Keratinocyte (primary cell): ENCODE measurements around the gene TCP10L. TPM values are rescaled to one million over a fixed set of nuclear protein-coding genes. Genes with fewer than 3 reads are reported as not detected.

ENCODE experiments used
- DNase-seq: peaks from one replicate; pipeline ENCODE4 v3.0.0-alpha.2; 2011; ENCODE audit warnings: low read depth, missing footprints, low spot score
- FAIRE-seq: peaks from 2 replicates; lab custom pipeline; 2011; peaks lifted over from hg19 to GRCh38; lab: Jason Lieb, UNC
- H2AFZ ChIP-seq: 2 replicates; pipeline ENCODE4 v1.6.0; 2012; ENCODE audit warnings: low read length, control low read depth, inconsistent platforms; ENCODE audit not compliant: control insufficient read depth
- H3K27ac ChIP-seq: 2 replicates; pipeline ENCODE4 v1.5.1; 2011; ENCODE audit warnings: low read length; ENCODE audit not compliant: control insufficient read depth, insufficient read depth
- H3K27me3 ChIP-seq: 3 replicates; pipeline ENCODE4 v1.6.0; 2011; ENCODE audit warnings: low read length; ENCODE audit not compliant: control insufficient read depth, insufficient read depth; ENCODE audit errors: extremely low read depth
- H3K36me3 ChIP-seq, 2 experiments: 2 replicates in 1 of 2; 3 replicates in 1 of 2; pipeline ENCODE4 v1.5.1; 2011; ENCODE audit warnings: low read length in 2 of 2, mild to moderate bottlenecking in 1 of 2; ENCODE audit not compliant: control insufficient read depth in 2 of 2, insufficient read depth in 2 of 2; ENCODE audit errors: extremely low read depth in 1 of 2
- H3K4me1 ChIP-seq: 3 replicates; pipeline ENCODE4 v1.5.1; 2011; ENCODE audit warnings: low read length; ENCODE audit not compliant: control insufficient read depth, insufficient read depth; ENCODE audit errors: extremely low read depth
- H3K4me2 ChIP-seq: 3 replicates; pipeline ENCODE4 v1.6.0; 2011; ENCODE audit warnings: low read depth, low read length; ENCODE audit not compliant: control insufficient read depth, insufficient read depth; ENCODE audit errors: extremely low read depth
- H3K4me3 ChIP-seq, 3 experiments: fragments of 200-600 bp in 1 of 3; sonication (generic) in 1 of 3; 2 replicates in 2 of 3; 3 replicates in 1 of 3; pipeline ENCODE4 v1.5.1; 2011 to 2016; ENCODE audit warnings: low read length in 3 of 3, mild to moderate bottlenecking in 3 of 3, control low read depth in 2 of 3, inconsistent platforms in 1 of 3, low read depth in 1 of 3, mixed read lengths in 1 of 3, mixed run types in 1 of 3, moderate library complexity in 1 of 3; ENCODE audit not compliant: control insufficient read depth in 2 of 3, insufficient read depth in 2 of 3; ENCODE audit errors: extremely low read depth in 1 of 3
- H3K79me2 ChIP-seq: 2 replicates; pipeline ENCODE4 v1.6.0; 2012; ENCODE audit warnings: low read length; ENCODE audit not compliant: control insufficient read depth, insufficient read depth
- H3K9ac ChIP-seq: 3 replicates; pipeline ENCODE4 v1.6.0; 2011; ENCODE audit warnings: low read length; ENCODE audit not compliant: control insufficient read depth, insufficient read depth; ENCODE audit errors: extremely low read depth
- H3K9me1 ChIP-seq: 3 replicates; pipeline ENCODE4 v1.6.0; 2011; ENCODE audit warnings: low read length; ENCODE audit not compliant: control insufficient read depth, insufficient read depth; ENCODE audit errors: extremely low read depth
- H3K9me3 ChIP-seq: 2 replicates; pipeline ENCODE4 v1.5.1; 2012; ENCODE audit warnings: low read depth, low read length; ENCODE audit not compliant: control insufficient read depth
- H4K20me1 ChIP-seq: 3 replicates; pipeline ENCODE4 v1.6.0; 2011; ENCODE audit warnings: low read length; ENCODE audit not compliant: control insufficient read depth, insufficient read depth; ENCODE audit errors: extremely low read depth
- EZH2 ChIP-seq: IDR thresholded peaks from one replicate; pipeline ENCODE4 v1.6.1; 2012; ENCODE audit warnings: inconsistent platforms, mild to moderate bottlenecking, low read length, moderate library complexity
- dilution Hi-C: fragments of 300-500 bp; cut with MboI; formaldehyde crosslinking; loops from one replicate; pipeline ENCODE4 v1.7.0; 2020; ENCODE audit warnings: low sequenced_read_pairs; ENCODE audit not compliant: extremely low pct_ligation_motif_present
- polyA plus RNA-seq, 5 experiments: library from polyadenylated mRNA; depleted of rRNA in 3 of 5; stranded (reverse) in 3 of 5; stranded (forward) in 1 of 5; unstranded in 1 of 5; fragments of >200 nt; gene quantifications; 1 replicate in 1 of 5; 2 replicates in 3 of 5; 3 replicates in 1 of 5; pipeline versions ENCODE4 v1.2.1 to v1.2.3, GENCODE V29; 2011 to 2012; ENCODE audit warnings: missing spikeins in 2 of 5, low read depth in 1 of 5, low replicate concordance in 1 of 5
- TF ChIP-seq, protein P1 (sequence below), 3 experiments: IDR thresholded peaks in 1 of 3; conservative IDR thresholded peaks in 1 of 3; optimal IDR thresholded peaks in 1 of 3; 2 replicates in 2 of 3; 3 replicates in 1 of 3; pipeline versions ENCODE3 to v1.5.1; 2011; ENCODE audit warnings: low read length in 3 of 3, mild to moderate bottlenecking in 3 of 3, moderate library complexity in 2 of 3, control low read depth in 1 of 3, inconsistent platforms in 1 of 3; ENCODE audit not compliant: insufficient read depth in 2 of 3; ENCODE audit errors: extremely low read depth in 1 of 3

Gene TCP10L
- polyA plus RNA-seq, 1 donor (not counting 4 experiments of a cell fraction or from before 2014, with no cell fraction given), result 0.25 TPM

DNA sequence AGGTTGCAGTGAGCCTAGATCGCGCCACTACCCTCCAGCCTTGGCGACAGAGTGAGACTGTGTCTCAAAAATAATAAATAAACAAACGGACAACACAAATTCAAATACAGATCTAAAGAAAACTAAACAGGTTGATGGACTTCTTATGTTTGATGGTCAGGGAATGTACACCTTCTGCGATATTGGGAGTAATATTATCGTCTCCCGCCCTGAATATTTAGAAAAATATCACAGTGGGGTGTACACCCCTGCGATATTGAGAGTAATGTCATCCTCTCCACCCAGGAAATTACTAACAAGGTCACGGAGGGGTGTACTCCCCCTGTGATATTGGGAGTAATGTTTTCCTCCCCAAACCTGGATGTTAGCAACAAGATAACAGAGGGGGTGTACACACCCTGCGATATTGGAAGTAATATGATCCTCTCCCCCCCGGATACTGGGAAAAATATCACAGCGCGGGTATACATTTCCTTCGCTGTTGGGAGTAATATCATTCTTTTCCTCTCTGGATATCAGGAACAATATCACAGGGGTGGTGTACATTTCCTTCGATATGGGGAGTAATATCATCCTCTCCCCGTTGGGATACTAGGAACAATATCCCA, 28.2 kb upstream of the TCP10L start:
- H3K27ac ChIP-seq, result peak overlapping the region; percentile 94
- no peaks in the 10 kb centered on the region for H4K20me1 ChIP-seq
- TF ChIP-seq, protein P1, sequence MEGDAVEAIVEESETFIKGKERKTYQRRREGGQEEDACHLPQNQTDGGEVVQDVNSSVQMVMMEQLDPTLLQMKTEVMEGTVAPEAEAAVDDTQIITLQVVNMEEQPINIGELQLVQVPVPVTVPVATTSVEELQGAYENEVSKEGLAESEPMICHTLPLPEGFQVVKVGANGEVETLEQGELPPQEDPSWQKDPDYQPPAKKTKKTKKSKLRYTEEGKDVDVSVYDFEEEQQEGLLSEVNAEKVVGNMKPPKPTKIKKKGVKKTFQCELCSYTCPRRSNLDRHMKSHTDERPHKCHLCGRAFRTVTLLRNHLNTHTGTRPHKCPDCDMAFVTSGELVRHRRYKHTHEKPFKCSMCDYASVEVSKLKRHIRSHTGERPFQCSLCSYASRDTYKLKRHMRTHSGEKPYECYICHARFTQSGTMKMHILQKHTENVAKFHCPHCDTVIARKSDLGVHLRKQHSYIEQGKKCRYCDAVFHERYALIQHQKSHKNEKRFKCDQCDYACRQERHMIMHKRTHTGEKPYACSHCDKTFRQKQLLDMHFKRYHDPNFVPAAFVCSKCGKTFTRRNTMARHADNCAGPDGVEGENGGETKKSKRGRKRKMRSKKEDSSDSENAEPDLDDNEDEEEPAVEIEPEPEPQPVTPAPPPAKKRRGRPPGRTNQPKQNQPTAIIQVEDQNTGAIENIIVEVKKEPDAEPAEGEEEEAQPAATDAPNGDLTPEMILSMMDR (optimal IDR thresholded peaks at IDR 0.05 in 1 of 3, IDR thresholded peaks at IDR 0.05 in 1 of 3, conservative IDR thresholded peaks at IDR 0.05 in 1 of 3; ENCODE audit: extremely low read depth in 1 of 3, insufficient read depth in 2 of 3, low read length in 3 of 3), result no peak
- no peak for TF ChIP-seq EZH2
- peak overlapping the region; percentile 89 for H3K9ac ChIP-seq
- H3K36me3 ChIP-seq, result peaks cover 0 to 3% of the 10 kb centered on the region in 2 experiments
- no peaks in the 10 kb centered on the region for H3K27me3 ChIP-seq
- FAIRE-seq (no peak), DNase-seq (no peak)
- H2AFZ ChIP-seq, result no peak overlapping the region
- dilution Hi-C loops, result no loop called here
- H3K9me1 ChIP-seq, result no peaks in the 10 kb centered on the region
- H3K4me2 ChIP-seq, result peak overlapping the region; percentile 75
- H3K4me1 ChIP-seq, result no peaks in the 10 kb centered on the region
- H3K9me3 ChIP-seq, result no peaks in the 10 kb centered on the region
- H3K79me2 ChIP-seq, result peaks cover 31% of the 10 kb centered on the region
- H3K4me3 ChIP-seq, result peak overlapping the region; percentile 72 to 100 (median 96)

DNA sequence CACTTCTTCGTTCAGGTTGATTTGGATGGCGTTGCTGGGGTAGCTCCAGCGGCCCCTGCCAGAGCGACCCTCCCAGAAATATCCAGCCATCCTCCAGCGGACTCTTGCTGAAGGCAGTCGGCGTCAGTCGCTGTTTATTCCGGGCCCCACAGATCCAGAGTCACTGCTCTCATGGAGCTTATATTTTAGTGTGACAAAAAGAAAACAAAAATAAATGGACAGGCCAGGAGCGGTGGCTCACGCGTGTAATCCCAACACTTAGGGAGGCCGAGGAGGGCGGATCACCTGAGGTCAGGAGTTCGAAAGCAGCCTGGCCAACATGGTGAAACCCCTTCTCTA, 27.6 kb upstream of the TCP10L start:
- H3K27ac ChIP-seq, result peak overlapping the region; percentile 94
- no peak for FAIRE-seq
- H3K79me2 ChIP-seq, result peaks cover 31% of the 10 kb centered on the region
- H3K9me3 ChIP-seq, result no peaks in the 10 kb centered on the region
- no peaks in the 10 kb centered on the region for H4K20me1 ChIP-seq
- dilution Hi-C loops, result no loop called here
- no peak for DNase-seq
- no peaks in the 10 kb centered on the region for H3K27me3 ChIP-seq
- peak overlapping the region; percentile 97 for H2AFZ ChIP-seq
- H3K4me2 ChIP-seq, result peak overlapping the region; percentile 75
- peak overlapping the region; percentile 72 to 100 (median 96) for H3K4me3 ChIP-seq
- no peaks in the 10 kb centered on the region for H3K4me1 ChIP-seq
- no peaks in the 10 kb centered on the region for H3K9me1 ChIP-seq
- peak overlapping the region; percentile 89 for H3K9ac ChIP-seq
- TF ChIP-seq, protein P1 (optimal IDR thresholded peaks at IDR 0.05 in 1 of 3, IDR thresholded peaks at IDR 0.05 in 1 of 3, conservative IDR thresholded peaks at IDR 0.05 in 1 of 3; ENCODE audit: extremely low read depth in 1 of 3, insufficient read depth in 2 of 3, low read length in 3 of 3), result no peak
- no peak for TF ChIP-seq EZH2
- H3K36me3 ChIP-seq, result peaks cover 3% of the 10 kb centered on the region in 2 experiments
